Stimulated activated CD4-positive, alpha-beta T cell treated with anti-CD3 and anti-CD28 coated beads, Interleukin-4, amount 100 ng/mL, for 24 hours (primary cell): Measurements from ENCODE around the gene TRIM9.
"Not testable (repeated sequence)": the region's sequence is repeated elsewhere in the genome, so short reads cannot be mapped to it uniquely, and the experiment has no call there.

Source experiments
- DNase-seq: peaks from one replicate; pipeline ENCODE4 v3.0.0-alpha.2; 2020

The TRIM9 gene

DNA sequence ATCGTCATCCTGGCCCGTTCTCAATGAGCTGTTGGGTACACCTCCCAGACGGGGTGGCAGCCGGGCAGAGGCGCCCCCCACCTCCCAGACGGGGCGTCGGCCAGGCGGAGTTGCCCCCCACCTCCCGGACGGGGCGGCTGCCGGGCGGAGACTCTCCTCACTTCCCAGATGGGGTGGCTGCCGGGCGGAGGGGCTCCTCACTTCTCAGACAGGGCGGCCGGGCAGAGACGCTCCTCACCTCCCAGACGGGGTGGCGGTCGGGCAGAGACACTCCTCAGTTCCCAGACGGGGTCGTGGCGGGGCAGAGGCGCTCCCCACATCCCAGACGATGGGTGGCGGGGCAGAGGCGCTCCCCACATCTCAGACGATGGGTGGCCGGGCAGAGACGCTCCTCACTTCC is 138.5 kb downstream of the TRIM9 start:
- not testable (repeated sequence) for DNase-seq

DNA sequence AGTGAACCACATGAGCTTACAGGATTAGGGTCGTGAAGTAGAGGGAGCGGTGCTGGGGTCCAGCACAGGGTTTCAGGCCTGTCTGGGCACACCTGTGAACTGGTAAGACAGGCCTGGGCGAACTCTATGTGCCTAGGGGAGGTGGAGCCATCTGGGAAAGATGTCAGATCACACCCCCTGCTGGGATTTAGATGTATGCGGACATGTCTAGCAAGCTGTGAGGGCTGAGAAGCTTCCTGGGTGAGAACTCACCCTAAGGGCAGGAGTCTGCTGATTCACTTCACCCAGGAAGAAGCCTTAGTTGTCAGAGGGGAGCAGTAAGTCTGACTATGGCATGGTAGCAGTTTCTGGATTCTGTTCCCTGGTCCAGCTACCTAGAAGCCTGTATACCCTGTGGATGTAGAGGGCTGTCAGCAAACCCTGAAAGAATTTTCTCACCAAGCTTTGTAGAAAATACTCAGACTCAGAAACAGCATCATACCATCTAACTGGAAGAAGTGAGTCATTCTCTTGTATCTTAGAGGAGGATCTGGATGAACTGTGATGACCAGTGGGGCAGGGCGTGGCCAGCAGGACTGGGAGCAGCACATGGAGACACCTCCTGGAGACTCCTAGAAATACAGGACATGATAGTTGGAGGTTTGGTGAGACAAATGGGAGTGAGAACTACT is 139.4 kb downstream of the TRIM9 start:
- DNase-seq: peak; percentile 19

DNA sequence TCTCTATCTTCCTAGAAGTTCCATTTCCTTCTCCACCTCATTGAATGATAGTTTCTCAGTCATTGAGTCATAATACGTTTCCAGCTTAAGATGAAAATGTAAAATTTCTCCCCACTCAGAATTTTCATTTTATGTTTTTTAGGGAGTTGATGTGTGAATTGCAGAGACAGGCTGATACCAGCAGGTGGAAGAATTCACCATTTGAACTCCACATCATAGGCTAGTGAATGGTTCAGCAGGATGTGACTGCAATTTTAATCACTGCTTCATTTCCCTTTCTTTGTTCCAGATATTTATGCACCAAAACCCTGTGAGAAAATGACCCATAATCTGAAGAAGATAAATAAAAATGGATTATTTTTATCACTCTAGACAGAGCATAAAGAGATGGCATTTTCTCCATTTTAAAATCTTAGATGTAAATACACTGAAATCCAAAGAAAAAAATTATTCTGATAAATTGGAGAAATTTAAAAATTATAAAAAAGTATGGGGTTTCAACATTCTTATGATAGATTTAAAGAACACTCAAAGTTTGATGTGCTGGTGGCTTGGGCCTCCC is 140.0 kb downstream of the TRIM9 start:
- DNase-seq: no peak

DNA sequence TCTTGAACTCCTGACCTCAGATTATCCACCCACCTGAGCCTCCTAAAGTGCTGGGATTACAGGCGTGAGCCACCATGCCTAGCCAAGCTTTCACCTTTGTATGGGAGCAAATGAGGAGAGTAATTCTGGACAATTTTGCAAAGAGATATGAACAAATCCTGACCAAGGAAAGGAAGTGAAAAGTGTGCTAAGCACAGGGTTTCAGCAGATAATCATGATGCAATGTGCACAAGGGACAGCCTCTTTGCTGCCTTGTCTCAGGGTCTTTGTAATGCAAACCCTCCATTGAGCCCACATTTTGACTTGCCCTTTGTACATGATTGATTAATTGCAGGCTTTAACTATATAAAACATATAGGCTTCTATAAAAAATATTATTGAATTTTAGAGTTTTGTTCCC is 141.4 kb downstream of the TRIM9 start:
- DNase-seq: no peak

DNA sequence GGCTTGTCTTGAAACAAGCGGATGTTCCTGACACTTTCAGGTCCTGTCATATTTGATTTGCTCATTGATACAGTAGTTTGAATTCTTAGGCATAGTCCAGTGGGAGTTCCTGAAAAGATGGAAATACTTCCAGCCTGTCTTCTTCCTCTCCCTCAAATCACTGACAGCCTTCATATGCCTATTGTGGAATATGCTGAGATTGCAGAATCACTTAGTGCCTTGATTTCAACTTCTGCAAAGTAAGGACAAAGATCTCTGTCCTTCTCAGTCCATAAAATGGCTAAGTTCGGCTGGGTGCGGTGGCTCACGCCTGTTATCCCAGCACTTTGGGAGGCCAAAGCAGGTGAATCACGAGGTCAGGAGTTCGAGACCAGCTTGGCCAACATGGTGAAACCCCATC is 143.9 kb downstream of the TRIM9 start:
- DNase-seq: no peak

DNA sequence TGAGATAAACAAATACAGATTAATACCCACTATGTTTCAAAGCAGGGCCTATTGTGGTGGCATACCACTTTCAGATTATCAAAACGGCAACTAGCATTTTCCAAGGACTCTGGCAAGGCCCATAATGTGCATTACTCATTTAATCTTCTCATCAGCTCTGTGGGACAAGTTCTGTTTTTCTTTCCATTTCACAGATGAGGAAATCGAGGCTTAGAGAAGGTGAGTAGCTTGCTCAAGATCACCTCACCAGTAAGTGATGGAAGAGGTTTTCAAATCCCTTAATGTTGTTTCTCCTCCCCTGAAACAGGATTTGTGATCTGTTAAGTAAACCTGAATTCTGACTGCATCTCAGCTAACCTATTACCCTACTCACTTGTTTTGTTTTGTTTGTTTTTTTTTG is 146.7 kb downstream of the TRIM9 start:
- DNase-seq: no peak

DNA sequence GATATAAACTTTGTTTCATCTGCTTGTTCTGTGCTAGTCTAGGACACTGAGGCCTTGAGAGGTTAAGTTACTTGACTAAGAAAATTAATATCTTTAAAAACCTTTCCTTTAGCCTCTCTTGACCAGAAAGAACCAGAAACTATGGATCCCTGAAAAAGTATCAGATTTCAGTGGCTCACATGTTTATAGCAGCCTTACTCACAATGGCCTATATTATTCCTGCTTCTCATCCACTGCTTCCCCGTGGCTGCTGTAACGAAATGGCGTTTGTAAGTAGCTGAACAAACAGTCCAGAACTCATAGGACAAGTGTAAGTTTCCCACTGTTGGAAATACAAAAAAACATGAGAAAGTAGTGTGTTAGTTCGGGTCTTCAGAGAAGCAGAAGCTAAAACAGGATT is 147.5 kb downstream of the TRIM9 start:
- DNase-seq: no peak

DNA sequence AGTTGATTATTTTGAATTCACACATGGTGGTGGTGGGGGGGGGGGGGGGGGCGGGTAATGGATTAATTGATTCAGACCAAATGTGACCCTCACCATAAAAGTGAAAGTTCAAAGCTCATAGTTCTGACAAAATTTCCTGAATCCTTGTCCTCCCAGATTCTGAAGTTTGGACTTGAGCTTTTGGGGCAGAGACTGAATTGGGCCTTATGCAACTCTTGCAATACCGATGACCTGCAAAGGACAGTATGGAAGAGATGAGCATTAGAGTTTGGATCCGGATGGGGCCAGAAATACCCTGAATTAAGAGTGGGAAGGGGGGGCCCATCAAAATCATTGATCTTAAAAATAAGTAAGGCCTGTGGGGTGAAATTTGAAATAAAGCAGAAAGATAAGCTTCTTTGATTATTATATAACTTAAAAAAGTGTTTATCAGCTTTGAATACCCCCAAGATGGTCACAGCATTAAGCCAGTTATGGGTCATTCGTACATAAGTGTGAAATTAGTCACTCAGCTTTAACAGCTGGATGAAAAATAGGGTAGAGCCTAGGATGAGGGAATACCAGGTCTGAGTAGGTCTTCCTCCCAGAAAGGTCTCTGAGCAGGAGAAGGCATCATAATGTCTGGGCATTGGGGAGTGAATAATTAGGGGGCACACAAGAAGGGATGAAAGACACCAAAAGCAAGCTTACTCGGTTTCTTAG is 148.5 kb downstream of the TRIM9 start:
- DNase-seq: no peak

DNA sequence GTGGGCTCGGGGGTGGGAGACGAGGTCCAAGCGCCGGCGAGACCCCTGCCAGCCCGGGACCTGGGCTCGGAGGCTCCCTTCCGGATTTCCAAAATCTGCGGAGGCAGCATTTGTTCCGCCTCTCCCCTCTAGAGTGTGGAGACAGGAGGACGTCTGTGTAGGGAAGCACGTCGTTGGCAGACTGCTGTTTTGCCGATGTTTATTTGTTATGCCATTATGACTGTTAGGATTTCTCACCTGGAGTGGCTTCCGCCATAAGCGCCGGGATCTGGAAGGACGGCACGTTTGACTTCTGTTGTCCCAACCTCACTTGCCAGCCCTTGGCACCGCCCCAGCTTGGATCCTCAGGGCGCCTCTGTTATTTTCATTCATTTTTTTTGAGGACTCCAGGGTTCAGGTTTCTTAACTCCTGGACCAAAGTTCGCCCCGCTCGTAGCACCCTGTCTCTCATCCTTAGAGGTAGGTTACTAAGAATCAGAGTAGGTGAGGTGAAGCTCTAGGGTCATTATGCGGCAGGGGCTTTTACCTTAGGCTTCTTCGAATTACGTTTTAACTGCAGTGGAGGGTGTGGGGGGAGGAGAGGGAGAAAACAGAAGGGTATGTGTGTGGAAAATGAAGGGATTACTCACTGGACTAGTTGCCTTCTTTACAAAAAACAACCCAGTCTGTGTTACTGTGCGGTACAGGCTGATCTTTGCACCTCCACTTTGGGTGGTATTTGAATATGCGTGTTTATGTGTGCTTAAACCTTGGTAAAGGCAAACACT is 150.1 kb downstream of the TRIM9 start:
- DNase-seq: no peak

DNA sequence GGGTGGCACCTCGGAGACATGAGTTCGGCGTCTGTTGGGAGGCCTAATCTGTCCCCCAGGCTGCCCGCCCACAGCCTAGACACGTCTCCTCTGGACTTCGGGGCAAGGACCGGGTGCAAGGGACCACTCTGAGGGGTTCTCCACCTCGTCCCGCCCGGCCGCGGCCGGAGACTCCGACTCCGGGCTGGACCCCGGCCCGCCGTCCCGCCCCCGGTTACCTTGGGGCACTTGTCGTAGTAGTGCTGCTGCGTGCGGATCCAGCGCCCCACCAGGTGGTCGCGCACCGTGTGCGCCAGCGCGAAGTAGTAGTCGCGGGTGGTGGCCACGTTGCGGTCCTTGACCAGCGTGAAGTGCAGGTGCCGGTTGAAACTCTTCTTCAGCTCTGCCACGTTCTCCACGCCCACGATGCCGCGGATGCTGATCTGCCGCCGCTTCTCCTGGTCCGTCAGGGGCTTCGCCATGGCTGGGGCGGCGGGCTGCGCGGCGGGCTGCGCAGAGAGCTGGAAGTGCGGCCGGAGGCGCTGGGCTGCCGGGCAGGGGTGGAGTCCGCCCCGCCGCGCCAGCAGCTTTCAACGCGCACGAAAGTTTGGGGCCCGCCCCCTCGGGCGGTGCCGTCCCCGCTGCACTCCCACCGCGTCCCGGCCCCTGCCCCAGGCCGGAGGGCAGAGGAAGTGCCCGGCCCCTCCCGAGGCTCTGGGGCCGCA is 150.8 kb downstream of the TRIM9 start, which contains the start of gene PYGL:
Gene PYGL, minus strand, starts transcription at position 541 of the 704 bp plus-strand sequence. Its CDS starts 80 bp downstream, at position 461.
- peak; percentile 14 for DNase-seq

DNA sequence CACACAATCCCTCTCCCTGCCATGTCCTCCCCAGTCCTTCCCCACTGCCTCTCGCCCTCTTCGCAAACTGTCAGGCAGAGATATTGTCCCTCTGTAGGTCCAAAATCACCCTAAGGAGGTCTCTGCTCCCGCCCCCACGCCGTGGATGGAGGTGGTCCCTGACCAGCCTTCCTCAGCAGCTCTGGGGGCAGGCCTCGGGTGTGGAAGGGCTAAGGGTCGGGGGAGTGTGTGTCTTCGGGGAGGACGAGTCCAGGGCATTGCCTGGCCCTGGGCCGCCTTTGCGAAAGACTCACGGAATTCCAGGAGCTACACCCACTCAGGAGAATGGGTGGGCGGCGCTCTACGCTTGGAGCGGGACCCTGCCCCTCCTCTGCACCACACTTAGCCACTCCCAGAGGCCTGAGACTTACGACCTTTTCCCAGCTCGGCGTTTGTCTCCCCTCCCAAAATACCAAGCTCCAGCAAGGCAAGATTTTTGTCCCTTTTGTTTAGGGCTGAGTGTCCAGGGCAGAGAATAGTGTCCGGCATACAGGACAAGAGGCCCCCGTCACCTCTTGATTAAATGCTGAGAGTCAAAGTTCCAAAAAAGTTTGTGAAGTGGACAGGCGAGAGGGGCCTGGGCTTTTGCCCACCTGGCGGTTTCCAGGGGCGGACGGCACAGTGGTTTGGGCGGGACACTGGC is 151.5 kb downstream of the TRIM9 start:
- no peak for DNase-seq

DNA sequence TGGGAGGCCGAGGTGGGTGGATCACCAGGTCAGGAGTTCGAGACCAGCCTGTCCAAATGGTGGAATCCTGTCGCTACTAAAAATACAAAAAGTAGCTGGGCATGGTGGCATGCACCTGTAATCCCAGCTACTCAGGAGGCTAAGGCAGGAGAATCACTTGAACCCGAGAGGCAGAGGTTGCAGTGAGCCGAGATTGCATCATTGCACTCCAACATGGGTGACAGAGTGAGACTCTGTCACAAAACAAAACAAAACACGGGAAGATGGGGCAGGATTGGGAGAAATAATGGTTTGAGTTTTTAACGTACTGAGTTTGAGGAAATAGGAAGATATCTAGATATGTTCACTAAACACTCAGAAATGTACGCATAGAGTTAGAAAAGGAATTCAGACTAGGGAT is 153.3 kb downstream of the TRIM9 start:
- DNase-seq: not testable (repeated sequence)

DNA sequence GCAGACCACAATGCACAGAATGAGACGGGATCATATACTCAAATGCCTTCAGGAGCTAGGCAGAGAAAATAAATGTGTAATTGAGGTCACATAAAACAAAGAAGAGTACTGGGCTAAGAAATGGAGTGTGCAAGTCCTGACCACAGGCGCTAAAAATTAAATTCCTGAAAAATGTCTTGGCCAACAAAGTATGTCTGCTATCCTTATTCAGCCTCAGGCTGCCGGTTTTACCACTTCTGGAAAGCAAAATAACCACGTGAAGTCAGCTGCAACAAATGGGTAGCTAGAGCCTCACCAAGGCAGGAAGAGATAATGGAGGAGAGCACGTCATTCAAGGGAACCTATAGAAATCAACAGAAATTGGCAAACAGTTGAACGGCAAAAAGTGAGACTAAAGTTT is 153.8 kb downstream of the TRIM9 start:
- DNase-seq: no peak

DNA sequence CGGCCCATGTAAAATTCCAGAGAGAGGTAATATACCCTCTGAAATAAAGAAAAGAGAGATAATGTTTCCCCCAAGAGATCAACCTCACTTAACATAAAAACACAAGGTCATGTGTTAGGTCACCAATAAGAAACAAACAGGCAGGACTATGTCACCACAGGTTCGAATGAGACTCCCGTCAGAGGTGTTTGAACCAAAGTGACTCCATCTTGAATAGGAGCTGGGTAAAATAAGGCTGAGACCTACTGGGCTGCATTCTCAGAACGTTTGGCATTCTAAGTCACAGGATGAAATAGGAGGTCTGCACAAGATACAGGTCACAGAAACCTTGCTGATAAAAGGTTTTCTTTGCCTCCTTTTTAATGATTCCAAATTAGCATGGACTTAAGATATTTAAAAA is 157.1 kb downstream of the TRIM9 start:
- no peak for DNase-seq

DNA sequence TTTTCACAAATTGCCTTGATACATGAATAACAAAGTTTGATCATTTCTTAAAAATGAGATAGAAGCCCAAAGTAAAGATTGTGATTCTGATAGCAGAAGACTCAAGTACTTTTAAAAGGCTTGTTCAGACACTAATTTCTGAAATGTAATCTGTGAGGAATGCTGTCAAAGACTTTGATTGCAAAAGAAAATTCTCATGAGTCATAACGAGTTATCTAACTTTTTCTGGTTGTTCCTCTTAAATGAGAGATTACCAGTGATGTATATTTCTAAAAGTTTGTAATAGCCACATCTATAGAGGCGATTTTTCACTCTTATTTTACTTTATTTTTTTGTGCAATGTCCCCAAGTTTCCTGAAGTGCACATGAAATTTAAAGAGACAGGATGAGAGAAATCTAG is 157.6 kb downstream of the TRIM9 start:
- DNase-seq: no peak

DNA sequence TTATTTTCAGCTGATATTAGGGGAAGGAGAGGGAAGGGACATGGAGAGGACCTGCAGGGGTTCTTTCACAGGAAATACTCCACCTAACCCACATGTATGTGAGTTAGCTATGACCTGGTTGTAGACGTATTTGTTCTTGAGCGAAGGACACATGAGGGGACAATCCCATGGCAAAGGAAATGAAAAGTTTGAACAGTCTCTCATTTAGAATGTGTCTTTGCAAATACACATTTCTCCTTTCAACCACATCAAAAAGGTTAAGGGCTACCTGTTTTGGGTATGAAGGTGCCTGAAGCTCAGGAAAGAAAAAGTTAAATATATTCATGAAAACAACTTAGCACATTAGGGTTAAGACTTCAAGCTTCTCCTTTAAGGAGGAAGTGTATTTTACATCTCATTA is 158.0 kb downstream of the TRIM9 start:
- no peak for DNase-seq

DNA sequence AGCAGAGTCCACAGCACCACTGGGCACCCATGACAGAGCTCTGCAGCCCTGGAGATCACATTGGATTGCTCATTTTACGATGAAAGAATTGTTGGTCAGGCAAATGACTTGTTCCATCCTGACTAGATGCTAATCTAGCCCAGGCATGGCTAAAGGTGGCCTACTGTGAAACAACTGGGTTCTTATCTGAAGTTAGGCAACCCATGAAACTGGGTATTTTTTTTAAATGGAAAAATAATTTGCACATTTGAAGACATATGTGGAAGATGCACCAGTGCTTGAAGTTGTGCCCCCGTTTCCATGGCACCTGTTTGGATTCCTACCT is 158.9 kb downstream of the TRIM9 start:
- no peak for DNase-seq

DNA sequence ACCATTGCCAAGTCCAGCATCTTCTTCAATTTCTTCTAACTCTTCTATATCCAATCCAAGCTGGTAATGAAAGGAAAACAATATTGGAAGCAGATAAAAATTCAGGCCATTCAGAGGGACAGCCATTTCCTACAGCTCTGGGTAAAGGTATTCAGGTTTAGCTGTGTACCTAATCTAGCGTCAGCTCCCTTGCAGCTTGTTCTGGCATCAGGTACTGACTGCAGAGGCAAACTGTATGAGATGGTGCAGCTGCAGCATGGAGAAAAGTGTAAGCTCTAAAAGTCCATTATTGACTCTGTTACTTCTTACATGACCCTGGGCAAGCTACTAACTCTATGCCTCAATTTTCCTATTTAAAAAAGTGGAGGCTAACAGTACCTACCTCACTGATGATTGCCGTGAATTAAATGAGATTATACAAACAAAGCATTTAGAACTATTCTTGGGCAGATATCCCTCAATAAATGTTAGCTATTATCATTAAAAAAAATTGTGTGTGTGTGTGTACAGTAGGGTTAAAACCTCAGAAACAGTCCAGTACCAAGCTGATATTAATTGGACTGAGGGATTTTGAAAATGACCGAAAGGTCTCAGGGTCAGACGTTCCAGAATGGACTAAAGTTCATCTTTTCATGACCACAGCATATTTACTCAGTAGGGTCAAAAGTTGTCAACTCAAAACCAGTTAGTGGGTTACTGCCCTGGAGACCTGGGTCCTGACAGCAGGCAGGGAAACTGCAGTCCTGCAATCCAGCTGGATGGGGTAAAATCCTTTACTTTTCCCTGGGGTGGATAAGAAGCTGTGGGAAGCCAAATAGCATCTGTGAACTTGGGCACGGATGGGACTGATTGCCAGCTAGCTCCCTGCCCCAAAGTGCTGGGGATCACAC is 159.5 kb downstream of the TRIM9 start:
- DNase-seq: no peak

DNA sequence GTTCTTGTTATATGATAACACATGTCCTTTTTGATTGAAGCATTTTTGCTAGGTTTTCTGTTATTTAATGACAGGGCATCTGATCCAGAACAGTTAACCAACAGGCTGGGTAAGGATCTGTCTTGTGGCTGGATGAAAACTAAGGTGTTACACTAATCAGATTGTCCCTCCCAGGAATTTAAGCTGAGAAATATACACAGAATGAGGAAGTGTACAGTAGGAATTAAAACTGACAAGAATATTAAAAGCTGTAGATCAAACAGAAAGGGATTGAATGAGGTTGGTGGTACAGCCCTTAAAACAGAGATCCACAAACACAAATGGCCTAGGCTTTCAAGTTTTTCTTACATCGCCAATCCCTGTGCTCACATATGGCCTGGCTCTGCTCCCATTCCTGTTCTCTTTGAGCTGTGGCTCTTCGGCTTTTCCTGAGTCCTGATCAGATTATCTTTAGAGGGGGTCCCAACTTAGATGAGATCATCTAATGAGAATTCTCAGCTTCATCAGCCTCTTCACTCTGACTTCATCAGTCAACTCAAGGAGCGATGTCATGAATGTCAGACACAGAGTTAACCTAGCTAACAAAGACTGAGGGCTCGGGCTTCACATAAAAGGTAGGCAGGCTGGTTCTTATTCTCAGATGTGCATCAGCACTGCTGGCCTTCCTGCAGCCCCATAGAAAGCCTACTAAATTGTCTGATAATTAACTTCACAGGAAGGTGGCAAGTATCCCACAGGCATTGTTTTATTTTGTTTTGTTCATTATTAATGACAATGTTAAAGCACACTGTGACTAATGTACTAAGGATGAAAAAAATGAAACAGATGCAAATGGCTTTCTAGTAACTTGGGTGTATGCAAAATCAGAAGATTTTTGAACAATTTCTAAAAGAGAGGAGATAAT is 162.1 kb downstream of the TRIM9 start:
- no peak for DNase-seq

DNA sequence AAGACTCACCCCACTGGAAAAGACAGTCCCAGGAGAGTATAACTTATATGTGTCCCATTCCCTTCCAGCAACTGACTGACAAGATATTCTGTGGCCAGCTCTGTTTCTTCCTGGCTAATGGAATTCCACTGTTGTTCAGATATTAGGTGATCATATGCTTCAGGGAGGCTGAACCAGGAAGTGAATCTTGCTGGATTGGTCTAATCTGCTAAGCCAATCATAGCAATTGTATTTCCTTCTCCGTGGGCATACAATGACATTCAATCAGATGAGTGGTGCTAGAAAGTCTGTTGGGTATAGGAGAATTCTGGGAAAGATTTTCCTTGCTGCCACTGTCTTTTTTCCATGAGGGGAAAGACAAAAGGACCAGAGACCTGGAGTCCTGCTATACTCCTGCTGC is 162.7 kb downstream of the TRIM9 start:
- DNase-seq: no peak
